Testis (tissue), 2 donors: ENCODE results near the gene ABHD12.

Experiments
- CTCF ChIP-seq, 3 experiments: fragments of 450-650 bp in 2 of 3; fragments of 200-600 bp in 1 of 3; sonication (generic) in 1 of 3; IDR thresholded peaks; one replicate each; pipeline ENCODE4 v1.5.1; 2016 to 2019; ENCODE audit warnings: antibody characterized with exemption in 3 of 3, mild to moderate bottlenecking in 2 of 3, moderate library complexity in 1 of 3
- POLR2A ChIP-seq: fragments of 450-650 bp; IDR thresholded peaks from one replicate; pipeline ENCODE4 v1.6.1; 2017; ENCODE audit warnings: antibody characterized with exemption, mild to moderate bottlenecking, moderate library complexity

GRCh38 chr20:25315418-25316210, 75.0 kb downstream of the ABHD12 start:
- TF ChIP-seq CTCF (IDR thresholded peaks at IDR 0.05) (no peak), POLR2A (no peak)
